BE2C (cell line): ENCODE results near the gene GJB4.

Experiments used
- DNase-seq: peaks from one replicate; pipeline ENCODE4 v3.0.0-alpha.2; 2020
- H3K27me3 ChIP-seq: fragments of 250-450 bp; sonication (Bioruptor Pico); 2 replicates; pipeline ENCODE4 v1.5.1; 2020; ENCODE audit warnings: mild to moderate bottlenecking
- H3K36me3 ChIP-seq: fragments of 250-450 bp; sonication (Bioruptor Pico); 2 replicates; pipeline ENCODE4 v1.5.1; 2020; ENCODE audit warnings: mild to moderate bottlenecking
- H3K4me1 ChIP-seq: fragments of 250-450 bp; sonication (Bioruptor Pico); 2 replicates; pipeline ENCODE4 v1.5.1; 2020
- H3K4me3 ChIP-seq: 2 replicates; pipeline ENCODE4 v1.5.1; 2011; ENCODE audit warnings: low read depth, low read length
- H3K9me3 ChIP-seq: fragments of 250-450 bp; sonication (Bioruptor Pico); 2 replicates; pipeline ENCODE4 v1.5.1; 2020
- CTCF ChIP-seq: IDR thresholded peaks from 2 replicates; pipeline ENCODE4 v1.5.1; 2012; ENCODE audit warnings: mild to moderate bottlenecking, low read depth, low read length

Gene GJB4

GRCh38 chr1:34787461-34788420, 28.2 kb downstream of the GJB4 start:
- no peak for DNase-seq
- peak; percentile 27; the same call in 1 of the 2 replicates for TF ChIP-seq CTCF
- no peaks in the 10 kb centered on the region for H3K9me3 ChIP-seq
- no peaks in the 10 kb centered on the region for H3K4me1 ChIP-seq
- no peaks in the 10 kb centered on the region for H3K27me3 ChIP-seq
- H3K36me3 ChIP-seq: no peaks in the 10 kb centered on the region
- no peak overlapping the region for H3K4me3 ChIP-seq

- no peak overlapping the region for H3K4me3 ChIP-seq
- no peaks in the 10 kb centered on the region for H3K9me3 ChIP-seq
- no peaks in the 10 kb centered on the region for H3K4me1 ChIP-seq
- H3K27me3 ChIP-seq: no peaks in the 10 kb centered on the region
- no peak for DNase-seq
- no peak for TF ChIP-seq CTCF
- H3K36me3 ChIP-seq: no peaks in the 10 kb centered on the region
These were observed 31.4 kb downstream of the GJB4 start for GRCh38 chr1:34790985-34791384.

- no peak for TF ChIP-seq CTCF
- no peak for DNase-seq
- no peaks in the 10 kb centered on the region for H3K36me3 ChIP-seq
- no peak overlapping the region for H3K4me3 ChIP-seq
- H3K27me3 ChIP-seq: no peaks in the 10 kb centered on the region
- no peaks in the 10 kb centered on the region for H3K9me3 ChIP-seq
- H3K4me1 ChIP-seq: no peaks in the 10 kb centered on the region
These were observed 32.9 kb downstream of the GJB4 start for GRCh38 chr1:34792424-34792823.

- Histone ChIP-seq H3K36me3 (no peaks in the 10 kb centered on the region), H3K4me1 (no peaks in the 10 kb centered on the region), H3K9me3 (no peaks in the 10 kb centered on the region), H3K4me3 (no peak within 1 kb of the TSS), H3K27me3 (no peaks in the 10 kb centered on the region)
- no peak for DNase-seq
- no peak for TF ChIP-seq CTCF
These were observed 33.6 kb downstream of the GJB4 start, which contains the start of gene GJA4 for GRCh38 chr1:34792868-34793727. TSS of gene GJA4 (plus strand) at chr1:34792999. CDS start at chr1:34794214, 1,215 bp downstream.

GRCh38 chr1:34794001-34794789, 34.7 kb downstream of the GJB4 start:
- DNase-seq: no peak
- TF ChIP-seq CTCF: no peak
- H3K27me3 ChIP-seq: no peaks in the 10 kb centered on the region
- H3K9me3 ChIP-seq: no peaks in the 10 kb centered on the region
- no peaks in the 10 kb centered on the region for H3K4me1 ChIP-seq
- no peak overlapping the region for H3K4me3 ChIP-seq
- no peaks in the 10 kb centered on the region for H3K36me3 ChIP-seq
